Measurements from ENCODE around the gene MRPL24. TPM values are rescaled to one million over a fixed set of nuclear protein-coding genes. Genes with fewer than 3 reads are reported as not detected.
A peak's percentile ranks its signal among the peaks of the same experiment; 100 is the strongest.

The MRPL24 gene
- total and polyA plus RNA-seq, 2 of the 8 experiments (the other 6 are each of a cell fraction or from before 2014, with no cell fraction given): 29.7 to 35.2 TPM

GRCh38 chr1:156707417-156708217 is 33.3 kb downstream of the MRPL24 start (continued):
- TF ChIP-seq SP1 (IDR thresholded peaks at IDR 0.05; ENCODE audit: low read depth, low read length): peak; percentile 46; the same call in 1 of the 2 replicates

Data from H1 (cell line).